SK-N-DZ (cell line): ENCODE results near the gene GALNT10.

Experiments used
- DNase-seq: peaks from one replicate; pipeline ENCODE4 v3.0.0-alpha.2; 2015; ENCODE audit warnings: low spot score

GALNT10 gene

GRCh38 chr5:154374264-154374663, 183.7 kb downstream of the GALNT10 start:
- DNase-seq, result no peak

GRCh38 chr5:154375329-154376008, 184.9 kb downstream of the GALNT10 start:
- no peak for DNase-seq

GRCh38 chr5:154376481-154376880, 185.9 kb downstream of the GALNT10 start:
- no peak for DNase-seq

GRCh38 chr5:154377754-154378533, 187.4 kb downstream of the GALNT10 start:
- DNase-seq, result peak; percentile 41

- DNase-seq, result no peak
Observed at GRCh38 chr5:154380263-154380662, 189.7 kb downstream of the GALNT10 start.

- no peak for DNase-seq
Observed at GRCh38 chr5:154384480-154385235, 194.1 kb downstream of the GALNT10 start.

GRCh38 chr5:154385236-154385512, 194.6 kb downstream of the GALNT10 start:
- DNase-seq, result no peak

GRCh38 chr5:154386952-154387629, 196.6 kb downstream of the GALNT10 start:
- DNase-seq, result no peak

GRCh38 chr5:154388842-154389241, 198.3 kb downstream of the GALNT10 start:
- DNase-seq, result no peak

- no peak for DNase-seq
Observed at GRCh38 chr5:154390096-154390495, 199.6 kb downstream of the GALNT10 start.

- no peak for DNase-seq
Observed at GRCh38 chr5:154390746-154391359, 200.3 kb downstream of the GALNT10 start.

GRCh38 chr5:154391788-154392187, 201.3 kb downstream of the GALNT10 start:
- DNase-seq, result no peak

GRCh38 chr5:154393850-154394249, 203.3 kb downstream of the GALNT10 start:
- no peak for DNase-seq

GRCh38 chr5:154394307-154394706, 203.8 kb downstream of the GALNT10 start:
- no peak for DNase-seq

GRCh38 chr5:154395407-154396106, 205.0 kb downstream of the GALNT10 start:
- DNase-seq, result no peak

- no peak for DNase-seq
Observed at GRCh38 chr5:154396128-154396527, 205.6 kb downstream of the GALNT10 start.

GRCh38 chr5:154397652-154398406, 207.3 kb downstream of the GALNT10 start:
- peak; percentile 83 for DNase-seq

- DNase-seq, result no peak
Observed at GRCh38 chr5:154400678-154401077, 210.1 kb downstream of the GALNT10 start.

GRCh38 chr5:154401355-154401754, 210.8 kb downstream of the GALNT10 start:
- peak; percentile 82 for DNase-seq

GRCh38 chr5:154401931-154402330, 211.4 kb downstream of the GALNT10 start:
- DNase-seq, result no peak
